Suppressor macrophage (primary cell): Measurements from ENCODE around the gene BCOR.

Source experiments
- DNase-seq, 4 experiments: peaks; one replicate each; pipeline ENCODE4 v3.0.0-alpha.2; 2020 to 2022

BCOR gene

GRCh38 chrX:40016749-40017148, 81.0 kb downstream of the BCOR start:
- no peak for DNase-seq

GRCh38 chrX:40015693-40016092, 82.1 kb downstream of the BCOR start:
- DNase-seq = no peak

DNA sequence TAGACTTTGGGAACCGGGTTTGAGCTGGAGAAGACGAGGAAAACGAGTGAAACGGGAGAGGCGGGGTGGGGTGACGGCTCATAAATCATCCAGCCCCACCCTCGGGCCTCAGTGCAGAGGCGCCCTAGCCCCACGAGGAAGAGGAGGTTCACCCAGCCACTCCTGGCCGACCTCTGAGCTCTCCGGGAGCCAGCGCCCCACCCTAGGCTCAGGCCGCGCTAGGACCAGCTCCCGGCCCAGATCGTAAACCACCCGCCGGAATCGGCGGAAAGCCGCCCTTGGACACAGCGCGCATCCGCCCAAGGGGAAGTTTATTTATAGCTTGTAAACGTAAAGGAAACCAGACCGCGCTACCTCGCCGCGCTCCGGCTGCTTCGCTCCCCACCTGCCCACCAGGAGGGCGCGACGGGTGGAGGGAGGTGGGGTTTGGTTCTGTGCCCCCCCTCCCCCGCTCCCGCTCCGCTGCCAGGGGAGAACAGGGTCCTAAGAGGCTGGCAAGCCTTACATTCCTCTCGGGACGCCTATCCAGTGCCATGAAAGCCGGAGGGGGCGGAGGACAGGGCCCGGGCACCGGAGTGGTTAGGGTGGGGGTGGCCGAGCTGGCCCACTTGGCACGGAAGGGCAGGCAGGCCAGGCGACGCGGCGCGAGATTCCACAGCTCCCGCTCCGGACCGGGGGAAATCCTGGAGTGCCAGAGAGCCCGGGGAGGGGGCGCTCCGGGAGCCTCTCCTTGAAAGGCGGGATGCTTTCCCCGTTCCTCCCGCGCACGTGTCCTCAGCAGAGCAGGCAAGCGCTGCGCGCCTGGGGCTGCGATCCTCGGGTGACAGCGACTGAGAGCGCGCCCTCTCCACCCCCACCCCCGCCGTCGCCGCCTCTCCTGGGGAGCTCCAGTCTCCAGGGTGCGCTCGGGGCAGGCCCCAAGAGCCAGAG, 84.2 kb downstream of the BCOR start:
- DNase-seq = peak; percentile 41 to 53 (median 48)

- DNase-seq = peak; percentile 35 to 75 (median 64)
These were observed 84.9 kb downstream of the BCOR start for GRCh38 chrX:40012868-40013265.

- peak; percentile 5 to 40 (median 30) for DNase-seq
These were observed 85.5 kb downstream of the BCOR start for GRCh38 chrX:40012039-40012867.

DNA sequence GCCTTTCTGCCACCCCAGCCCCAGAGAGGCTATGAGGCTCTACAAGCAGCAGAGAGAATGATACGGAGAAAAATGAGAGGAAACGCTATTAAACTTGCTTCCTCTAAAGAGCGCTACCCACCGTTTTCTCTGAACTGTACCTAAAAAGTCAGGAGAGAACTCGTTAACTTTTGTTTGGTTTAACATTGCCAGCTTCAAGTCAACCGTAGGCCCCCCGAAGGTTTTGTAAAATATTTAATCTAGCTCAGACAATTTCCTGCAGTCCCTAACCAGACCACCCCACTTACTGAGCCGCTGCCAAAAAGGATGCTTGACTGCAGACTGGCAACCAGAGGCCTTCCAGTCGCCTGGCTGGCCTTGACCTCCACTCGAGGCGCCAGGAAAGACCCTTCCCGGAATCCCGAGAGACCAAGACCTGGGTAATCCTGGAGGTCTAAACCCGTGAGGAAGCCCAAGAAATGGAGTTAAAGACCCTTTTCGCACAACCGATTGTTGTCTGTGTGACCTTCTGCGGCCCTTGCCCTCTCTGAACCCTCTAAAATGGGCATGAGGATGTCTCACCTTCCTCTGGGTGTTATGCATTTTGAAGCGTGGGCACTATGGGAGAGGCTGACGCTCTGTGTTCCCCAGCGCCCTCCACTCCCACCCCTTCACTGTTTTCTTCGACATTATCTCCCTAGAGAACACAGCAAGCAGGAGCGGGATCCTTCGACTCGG, 86.3 kb downstream of the BCOR start:
- DNase-seq = no peak

DNA sequence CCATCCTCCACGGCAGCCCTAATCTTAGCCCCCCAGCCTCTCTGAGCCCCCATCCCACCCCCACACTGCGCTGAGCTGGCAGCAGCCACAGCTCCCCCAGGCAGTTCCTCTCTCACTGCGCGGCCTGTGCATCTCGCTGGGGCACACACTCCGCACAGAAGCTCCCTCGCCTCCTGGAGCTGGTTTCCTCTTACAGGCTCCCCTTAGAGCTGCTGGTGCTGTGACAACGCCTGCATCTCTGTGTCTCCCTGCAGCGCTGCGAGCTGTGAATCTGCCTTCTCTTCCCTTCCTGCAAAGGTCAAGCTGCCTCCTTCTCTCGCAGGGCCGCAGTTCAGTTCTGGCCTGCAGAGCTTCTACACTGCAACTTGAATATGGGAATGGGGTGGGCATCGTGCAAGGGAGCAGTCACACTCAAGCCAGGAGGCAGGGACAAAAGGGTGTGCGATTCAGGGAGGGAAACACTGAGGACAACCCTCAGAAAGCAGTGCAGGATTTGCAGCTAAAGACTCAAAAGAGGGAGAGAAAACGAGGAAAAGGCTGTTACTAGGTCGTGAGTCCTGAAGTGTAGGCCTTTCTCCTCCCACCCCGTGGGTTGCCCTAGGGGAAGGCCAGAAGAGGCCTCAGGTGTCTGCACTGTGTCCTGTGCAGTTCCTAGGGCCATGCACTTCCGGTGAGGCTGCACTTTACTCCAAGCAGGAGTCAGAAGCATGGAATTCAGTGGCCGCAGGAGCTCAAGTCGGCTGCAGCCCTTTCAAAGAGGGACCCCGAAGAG, 87.0 kb downstream of the BCOR start:
- DNase-seq = peak; percentile 50 to 72 (median 67)

- DNase-seq = no peak
These were observed 87.9 kb downstream of the BCOR start for GRCh38 chrX:40009890-40010289.

DNA sequence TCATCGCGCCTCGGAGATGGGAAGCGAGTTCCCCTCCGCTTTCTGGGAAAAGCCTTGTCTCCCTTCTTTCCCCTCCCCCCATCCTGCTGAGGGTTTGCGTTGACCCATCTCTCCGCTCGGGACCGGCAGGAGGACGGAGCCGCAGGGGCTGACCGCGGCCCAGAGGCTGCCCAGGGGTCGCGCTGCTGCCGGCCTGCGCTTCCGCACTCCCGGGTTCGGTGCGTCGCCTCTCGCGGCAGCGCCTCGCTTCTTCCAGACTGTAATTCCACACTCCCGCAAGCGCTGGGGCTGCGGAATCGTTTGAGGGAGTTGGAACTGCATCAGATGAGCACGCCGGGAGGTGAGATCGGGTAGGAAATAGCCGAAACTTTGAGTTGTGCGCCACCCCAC, 88.3 kb downstream of the BCOR start:
- no peak for DNase-seq

- peak; percentile 58 to 78 (median 76) for DNase-seq
These were observed 88.8 kb downstream of the BCOR start for GRCh38 chrX:40008791-40009461.

DNA sequence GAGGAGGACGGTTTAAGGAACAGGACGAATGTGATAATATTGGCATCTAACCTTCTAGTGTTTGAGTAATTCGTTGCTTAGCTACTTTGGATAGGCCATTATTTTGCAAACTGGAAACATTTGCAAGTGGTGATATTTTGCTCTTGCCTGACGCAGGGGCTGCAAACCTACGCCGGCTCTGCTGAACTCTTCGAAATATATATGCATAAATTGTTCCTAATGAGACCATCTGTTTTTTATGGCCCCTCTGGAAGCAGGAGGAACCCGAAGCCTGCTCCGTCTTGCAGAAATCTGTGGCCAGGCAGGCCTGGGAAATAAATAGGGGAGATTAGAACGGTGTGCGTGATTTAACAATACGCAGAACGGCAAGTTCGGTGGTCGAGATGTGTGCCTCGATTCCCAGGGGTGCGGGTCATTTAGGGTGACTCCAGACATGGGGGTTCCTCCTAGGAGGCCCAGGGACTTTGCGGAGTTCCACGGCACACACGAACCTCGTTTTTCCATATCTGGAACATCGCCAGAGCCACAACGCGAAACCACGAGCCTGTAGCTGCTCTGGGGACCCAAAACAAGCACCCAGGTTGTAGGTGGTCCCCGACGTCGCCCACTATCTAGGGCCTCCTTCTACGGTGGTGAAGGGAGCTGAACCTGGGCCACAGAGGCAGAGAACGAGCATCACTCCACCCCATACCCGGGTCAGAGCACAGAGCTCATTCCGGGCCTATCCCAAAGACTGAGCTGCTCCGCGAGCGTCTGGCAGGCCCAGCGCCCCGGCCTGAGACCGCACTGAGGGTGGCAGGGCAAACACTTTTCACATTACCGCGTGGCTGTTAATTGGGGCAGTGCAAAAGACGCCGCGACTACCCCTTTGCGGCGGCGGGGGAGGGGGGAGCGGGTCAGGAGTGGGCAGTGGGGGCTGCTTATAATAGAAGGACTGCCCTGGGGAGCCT, 89.7 kb downstream of the BCOR start:
- DNase-seq = no peak

GRCh38 chrX:40007131-40007755, 90.5 kb downstream of the BCOR start:
- DNase-seq = no peak

DNA sequence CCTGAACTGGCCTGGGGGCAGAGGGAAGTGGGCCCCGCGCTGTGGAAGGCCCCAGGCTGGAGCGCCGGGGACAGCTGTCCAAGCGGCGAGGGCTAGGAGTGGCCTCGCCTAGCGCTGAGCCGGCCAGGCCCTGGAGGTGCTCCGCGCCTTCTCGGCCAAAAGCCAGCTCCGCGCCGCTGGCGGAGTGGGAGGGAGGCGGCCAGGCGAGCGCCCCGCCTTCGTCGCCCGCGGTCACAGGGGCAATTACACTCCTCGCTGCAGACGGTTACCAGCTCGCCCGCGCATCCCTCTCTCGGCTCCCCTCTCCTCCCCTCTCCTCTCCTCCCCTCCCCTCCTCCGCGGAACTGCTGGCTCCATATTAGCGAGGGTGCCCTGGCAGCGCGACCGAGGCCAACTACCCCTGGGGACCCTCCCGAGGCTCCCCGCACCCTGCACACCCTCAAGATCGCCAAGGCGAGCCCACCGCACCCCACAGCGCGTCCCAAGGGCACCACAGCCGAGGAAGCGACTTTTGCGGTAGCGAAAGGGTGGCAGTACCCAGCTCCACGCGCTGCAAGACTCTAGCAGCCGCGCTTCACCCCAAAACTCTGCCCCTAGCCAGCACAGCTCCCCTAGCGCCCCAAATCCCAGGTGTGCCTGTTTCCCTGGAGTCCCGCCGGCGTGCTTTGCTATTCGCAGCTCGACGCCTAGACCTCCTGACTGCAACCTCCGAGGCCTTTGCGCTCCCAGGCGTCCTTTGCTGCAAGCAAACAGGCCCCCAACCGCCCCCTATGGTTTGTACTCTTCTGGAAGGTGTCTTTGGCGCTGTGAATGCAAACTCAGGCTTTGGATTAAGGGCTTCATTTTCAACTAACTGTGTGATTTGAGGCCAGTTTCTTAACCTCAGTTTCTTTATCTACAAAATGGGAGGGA, 91.4 kb downstream of the BCOR start:
- DNase-seq = peak; percentile 12 to 63 (median 41)

DNA sequence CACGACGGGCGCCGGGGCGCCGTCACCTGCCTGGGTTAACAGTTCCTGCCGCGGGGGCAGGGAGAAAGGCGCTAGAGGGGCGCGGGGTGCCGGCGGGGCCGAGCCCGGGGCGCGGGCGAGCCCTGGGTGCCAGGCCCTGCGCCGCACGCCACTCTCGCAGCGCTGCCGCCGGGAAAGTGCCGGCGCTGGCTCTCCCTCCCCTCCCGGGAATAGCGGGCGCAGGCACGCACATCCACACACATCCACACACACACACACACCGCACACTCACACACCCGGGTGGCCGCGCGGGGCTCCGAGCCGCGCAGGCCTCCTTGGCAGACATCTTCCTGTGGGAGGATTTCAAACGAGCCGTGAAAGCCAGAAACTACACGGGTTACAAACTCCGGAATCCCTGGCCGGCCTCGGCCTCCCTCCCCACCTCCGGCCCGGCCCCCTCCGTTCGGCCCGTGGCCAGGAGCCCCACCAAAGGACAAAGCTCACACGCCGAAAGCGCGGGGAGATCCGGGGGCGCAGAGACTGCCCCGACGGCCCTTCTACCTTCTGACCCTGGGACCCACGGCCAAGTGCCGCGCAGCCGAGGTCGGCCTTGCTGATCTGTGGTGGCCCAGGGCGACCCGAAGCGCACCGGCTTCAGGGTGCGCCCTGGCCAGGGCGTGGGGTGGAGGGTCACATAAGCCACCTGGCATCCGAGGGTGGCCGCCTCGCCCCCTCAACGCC, 92.3 kb downstream of the BCOR start:
- DNase-seq = no peak

DNA sequence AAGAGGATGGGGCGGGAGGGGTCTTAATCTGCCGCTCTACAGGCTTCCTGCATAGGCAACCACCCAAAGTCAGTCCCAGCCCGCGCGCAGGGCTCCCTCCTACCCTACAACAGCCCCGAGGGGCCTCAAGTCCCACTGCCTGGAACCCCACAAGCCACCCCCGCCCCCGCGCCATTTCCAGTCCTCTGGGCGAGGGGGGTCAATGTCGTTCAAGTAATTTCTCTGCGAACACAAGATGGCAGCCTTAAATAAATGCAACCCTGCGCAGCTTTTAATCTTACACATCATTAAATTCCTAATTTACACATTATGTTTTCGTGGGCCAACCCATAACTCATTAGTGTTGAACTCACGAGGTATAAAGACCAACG, 92.9 kb downstream of the BCOR start:
- DNase-seq = no peak

DNA sequence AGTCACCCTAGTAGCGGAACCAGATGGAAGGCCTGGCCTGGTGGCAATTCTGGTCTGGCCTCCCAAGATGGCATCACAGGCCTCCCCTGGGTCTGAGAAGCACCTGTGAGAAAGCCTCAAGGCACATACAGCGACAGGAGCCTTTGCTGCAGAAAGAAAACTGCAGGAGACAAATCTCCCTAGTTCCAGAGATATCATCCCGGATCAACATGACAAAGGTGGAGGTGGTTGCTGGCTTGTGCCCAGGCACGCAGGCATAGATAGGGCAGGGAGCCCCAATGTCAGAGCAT, 93.6 kb downstream of the BCOR start:
- no peak for DNase-seq

DNA sequence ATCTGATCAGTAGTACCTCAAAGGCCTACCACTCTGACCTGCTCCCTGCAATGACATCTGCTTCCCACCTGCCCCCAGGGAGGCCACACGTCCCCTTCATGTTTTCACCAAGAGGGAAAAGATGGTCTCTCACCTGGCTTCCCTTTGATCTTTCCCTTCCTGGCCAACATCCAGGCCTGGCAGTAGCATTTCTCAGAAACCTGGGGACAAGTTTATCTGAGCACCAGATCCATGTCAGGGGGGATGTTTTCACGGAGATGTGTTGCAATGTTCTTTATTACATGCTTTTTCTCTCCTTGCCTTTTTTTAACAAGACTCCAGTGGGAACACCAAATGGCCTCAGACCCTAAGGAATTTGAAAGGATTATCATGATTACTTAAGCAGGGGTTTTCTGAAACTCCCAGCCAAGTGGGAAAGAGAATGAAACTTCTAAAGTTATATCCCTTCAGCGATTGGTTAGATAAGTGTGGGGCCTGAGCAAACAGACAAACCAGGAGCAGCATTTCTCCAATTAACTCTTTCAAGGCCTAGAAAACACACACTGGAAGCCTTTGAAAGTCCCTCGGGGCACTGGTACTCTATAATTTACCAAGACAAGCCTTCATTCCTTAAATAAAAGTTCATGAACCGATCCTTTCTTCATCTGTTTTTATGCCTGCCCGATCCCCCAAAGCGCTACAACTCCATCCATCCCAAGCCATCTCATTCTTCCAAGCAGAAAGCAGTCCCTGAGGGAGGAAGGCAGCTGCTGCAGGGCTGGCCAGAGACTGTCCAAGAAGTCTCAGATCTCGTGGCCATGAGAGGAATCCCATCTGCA, 94.1 kb downstream of the BCOR start:
- DNase-seq = no peak
